GM19193 (cell line): ENCODE data around the gene ESPNL.

ENCODE experiments used
- POLR2A ChIP-seq: IDR thresholded peaks from 4 replicates; pipeline ENCODE4 v1.6.1; 2011; ENCODE audit not compliant: insufficient read depth, insufficient read length; ENCODE audit errors: extremely low read depth

ESPNL gene

DNA sequence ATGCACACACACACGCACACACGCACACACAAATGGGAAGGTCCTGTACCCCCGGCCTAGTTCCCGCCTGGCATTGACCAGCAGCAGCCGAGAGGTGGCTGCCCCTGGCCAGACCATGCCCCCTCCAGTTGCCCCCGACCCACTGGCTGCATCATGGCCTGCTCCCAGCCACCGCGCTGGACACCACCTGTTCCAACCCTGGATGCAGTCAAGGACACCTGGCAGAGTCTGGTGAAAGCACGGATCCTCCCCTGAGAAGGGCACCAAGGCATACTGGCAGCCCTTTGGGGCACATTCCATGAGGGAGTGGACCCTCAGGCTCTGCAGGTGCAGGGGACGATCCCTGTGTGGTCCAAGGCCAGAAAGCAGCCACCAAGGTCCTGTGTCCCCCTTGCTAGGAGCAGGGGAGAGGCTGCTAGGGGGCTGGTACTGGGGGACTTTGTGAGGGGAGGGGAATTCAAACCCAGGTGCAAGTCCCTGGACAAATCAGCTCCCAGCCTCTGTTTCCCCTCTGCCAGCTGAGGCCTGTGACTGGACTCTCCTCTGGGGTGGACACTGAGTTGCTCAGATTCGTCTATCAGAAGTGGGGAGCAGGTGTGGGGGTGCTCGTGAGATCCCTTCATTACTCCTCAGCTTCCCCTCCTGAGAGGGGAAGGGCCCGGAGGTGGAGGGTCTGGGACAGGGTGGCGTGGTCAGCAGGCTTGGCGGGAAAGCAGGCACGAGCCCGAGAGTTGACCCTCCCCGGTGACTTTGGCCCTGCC is 3.5 kb downstream of the ESPNL start:
- TF ChIP-seq POLR2A: no peak

DNA sequence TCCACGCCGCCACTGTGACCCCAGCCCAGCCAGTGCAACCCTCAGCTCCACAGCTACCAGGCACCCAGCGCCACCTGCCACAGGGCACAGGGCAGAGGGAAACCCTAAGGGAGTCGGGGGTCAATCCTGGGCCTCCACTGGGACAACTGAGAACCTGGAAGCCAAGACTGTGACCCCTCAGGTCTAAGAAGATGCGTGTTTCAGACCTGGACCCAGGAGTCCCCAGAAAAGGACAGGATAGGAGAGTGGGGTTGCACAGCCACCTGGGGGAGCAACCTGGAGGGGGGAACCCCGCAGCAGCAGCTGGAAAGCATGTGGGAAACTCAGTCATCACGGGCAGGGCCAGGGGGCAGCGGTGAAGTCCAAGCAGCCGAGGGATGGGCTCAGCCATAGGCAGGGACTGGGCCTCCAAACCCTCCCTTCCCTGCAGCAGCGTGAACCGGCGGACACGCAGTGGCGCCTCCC is 4.1 kb downstream of the ESPNL start:
- no peak for TF ChIP-seq POLR2A

DNA sequence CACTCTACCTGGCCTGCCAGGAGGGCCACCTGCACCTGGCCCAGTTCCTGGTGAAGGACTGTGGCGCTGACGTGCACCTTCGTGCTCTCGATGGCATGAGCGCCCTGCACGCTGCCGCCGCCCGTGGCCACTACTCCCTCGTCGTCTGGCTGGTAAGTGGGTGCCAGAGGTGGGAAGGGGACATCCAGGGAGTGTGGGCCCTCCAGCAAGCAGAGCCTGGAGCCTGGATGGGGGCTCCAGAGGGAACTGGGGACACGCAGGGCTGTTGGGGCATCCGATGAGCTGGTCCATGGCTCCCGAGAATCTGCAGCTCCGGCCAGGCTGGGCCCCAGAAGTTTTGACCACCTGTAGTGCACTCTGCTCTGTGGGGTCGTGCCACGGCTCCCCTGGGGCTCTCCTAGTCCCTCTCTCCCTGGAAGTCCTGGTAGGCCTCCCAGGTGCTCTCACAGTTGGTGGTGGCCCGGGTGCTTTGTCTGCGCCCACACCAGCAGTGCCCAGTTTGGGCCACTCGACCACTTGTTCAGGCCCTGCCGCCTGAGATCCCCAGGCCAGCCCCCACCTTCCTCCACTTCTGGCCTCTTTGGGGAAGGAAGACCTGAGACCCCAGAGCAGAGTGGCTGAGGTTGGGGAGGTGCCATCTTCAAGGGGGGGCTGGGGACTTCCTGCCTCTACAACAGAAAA is 4.7 kb downstream of the ESPNL start:
- TF ChIP-seq POLR2A: no peak

DNA sequence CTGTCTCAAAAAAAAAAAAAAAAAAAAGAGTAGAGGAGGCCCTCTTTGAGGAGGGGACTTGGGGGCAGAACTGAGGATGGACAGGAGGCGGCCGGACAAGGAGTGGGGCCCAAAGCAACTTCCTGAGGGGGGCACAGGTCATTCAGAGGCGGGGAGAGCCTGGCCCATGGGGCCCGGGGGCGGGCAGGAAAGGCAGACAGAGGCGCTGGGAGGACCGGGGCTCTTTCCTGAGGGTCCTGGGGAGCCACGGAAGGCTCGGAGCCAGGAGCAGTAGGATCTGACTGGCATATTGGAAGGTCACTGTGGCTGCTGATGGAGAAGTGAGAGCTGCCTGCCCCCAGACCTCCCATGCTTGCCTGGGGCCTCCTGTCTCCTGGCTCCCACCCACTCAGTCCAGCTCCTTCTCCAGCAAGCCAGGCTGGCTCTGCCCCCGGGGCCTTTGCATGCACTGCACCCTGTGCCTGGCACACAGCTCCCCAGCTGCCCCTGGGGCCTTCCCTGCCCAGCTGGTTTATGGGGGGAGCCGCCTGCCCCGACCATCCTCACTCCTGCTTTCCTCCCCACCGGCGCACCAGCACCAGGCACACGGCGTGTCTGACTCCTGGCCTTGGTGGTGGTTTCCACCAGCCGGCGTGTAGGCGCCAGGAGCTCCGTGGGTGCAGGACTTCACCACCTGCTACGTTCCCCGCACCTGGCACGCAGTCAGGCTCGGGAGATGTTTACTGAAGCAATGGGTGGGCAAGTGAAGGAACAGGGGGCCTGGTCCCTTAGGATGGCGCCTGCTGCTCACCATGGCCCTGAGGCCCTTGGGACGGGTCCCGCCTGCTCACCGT is 5.6 kb downstream of the ESPNL start:
- no peak for TF ChIP-seq POLR2A

DNA sequence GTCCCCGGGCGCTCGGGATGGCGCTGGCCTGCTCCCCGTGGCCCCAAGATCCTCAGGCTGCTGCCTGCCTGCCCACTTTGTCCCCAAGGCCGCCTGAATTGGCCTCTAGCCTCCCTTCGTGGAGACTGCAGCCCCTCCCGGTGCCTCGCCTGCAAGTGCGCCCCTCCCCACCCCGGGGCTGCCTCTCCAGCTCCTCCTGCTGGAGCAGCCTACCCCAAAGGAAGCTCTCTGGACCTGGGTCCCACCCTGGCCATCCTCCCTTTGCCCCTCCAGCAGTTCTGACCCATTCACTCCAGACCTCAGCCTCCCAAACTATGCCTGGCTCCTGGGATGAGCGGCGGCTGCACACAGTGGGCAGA is 6.2 kb downstream of the ESPNL start:
- TF ChIP-seq POLR2A: no peak

DNA sequence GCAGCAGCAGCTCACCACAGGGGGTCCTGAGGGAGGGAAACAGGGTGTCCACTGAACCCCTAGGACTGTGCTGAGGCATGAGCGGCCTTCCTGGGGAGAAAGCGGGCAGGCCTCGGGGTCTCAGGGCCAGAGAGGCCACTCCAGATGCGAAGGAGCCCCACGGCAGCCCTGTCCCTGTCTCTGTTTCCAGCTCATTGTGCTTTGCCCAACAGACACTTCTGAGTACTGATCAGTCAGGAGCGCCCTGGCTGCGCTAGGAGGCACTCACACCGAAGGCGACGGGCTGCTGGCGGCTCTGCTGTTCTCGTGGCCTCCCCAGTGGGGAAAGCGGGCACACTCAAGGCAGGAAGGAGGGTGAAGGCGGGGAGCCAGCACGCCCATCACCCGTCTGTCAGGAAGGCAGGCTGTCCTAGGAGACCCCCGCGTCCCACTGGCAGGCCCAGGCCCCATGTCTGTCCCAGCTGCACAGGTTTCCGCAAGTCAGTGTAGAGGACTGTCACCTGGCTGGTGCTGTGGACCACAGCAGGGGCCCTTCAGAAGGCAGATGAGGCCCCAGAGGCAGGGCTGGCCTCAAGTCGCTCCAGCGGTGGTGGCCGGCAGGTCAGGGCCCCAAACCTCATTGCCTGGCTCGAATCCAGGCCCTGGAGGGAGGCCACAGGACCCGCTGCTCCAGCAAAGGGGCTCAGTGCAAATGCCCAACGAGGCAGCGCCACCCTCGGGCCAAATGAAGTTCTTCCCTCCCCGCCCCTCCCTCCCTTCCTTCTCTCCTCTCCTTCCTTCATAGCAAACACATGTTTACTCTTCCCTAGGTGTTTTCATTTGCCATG is 6.8 kb downstream of the ESPNL start:
- no peak for TF ChIP-seq POLR2A

DNA sequence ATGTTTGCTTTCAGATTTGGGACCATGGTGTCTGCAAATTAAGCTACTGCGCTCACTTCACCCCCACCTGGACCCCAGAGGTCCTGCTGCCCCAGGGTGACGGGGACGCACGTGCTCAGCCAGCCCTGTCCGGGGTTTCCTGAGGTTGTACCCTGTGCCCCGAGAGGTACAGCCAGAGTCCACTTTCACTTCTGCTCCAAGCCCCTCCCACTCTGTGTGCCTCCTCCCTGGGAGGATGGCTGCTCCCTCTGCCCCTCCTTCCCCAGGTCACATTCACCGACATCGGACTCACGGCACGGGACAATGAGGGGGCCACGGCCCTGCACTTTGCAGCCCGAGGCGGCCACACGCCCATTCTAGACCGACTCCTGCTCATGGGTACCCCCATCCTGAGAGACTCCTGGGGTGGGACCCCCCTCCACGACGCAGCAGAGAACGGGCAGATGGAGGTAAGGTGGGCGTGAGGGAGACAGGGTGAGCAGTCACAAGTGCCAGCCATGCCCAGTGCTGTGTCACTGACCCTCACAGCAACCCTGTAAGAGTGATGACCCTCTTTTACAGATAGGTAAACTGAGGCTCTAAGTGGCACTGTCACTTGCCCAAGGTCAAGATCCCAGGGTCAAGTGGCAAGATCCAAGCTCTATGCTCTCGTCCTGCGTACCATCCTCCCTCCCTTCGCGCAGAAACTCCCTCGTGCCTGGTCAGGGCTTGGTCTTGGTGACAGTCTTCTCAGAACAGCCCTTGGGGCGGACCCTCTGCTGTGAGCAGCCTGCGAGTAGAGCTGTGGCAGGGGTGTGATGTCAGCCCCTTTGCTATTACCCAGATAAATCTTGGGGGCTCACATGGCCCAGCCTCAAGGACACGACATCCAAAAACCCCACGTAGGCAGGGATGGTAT is 7.6 kb downstream of the ESPNL start:
- TF ChIP-seq POLR2A: peak; percentile 59

DNA sequence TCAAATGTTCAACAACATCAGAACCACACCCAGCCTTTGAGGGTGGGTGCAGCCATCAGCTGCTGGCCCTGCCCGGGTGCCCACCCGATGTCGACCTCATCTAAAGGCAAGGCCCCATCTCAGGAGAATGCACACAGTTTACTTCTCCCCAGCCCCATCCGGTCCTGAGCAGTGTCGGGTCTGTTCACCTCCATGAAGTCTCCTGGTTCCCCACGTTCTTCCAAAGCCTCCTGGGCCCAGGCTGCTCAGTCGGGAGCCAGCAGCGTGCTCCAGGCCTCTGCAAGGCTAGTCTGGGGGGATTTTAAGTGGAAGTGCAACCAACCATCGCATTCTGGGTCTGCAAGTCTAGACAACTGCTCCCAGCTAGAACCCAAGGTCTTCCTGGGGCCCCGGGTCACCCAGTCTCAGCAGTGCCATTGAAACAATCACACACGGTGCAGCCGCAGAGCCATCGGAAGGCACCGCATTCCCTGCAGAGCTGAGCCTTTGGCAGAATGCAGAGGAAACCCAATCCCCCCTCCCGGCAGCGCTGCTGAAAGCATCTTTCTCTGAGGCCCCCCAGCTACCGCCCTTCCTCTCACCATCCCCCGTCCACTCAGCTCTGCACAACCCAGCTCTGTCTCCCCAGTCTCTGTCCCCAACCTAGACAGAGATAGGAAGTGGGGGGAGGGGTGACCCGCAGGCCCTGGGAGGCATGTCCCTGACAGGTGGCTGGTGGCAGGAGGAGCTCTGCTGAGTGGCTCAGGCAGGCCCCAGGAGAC is 8.5 kb downstream of the ESPNL start:
- peak; percentile 45 for TF ChIP-seq POLR2A

DNA sequence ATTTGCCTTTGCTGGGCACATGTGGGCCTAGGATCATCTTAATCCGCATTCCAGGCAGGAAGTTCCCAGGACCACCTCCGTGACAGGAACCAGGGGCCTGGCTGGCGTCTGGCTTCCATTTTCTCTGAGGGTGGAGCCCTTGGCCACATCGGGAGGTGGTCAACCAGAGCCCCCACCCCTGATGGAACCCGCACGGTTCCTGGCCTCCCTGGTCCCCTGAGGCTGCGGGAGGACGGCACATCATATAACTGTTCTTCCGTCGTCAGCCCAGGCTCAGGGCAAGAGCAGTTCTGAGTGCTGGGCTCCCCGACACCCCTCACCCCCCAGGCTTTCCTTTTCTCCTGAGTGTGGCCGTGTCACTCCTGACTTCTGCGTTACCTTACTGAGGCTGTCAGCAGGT is 13.5 kb downstream of the ESPNL start:
- TF ChIP-seq POLR2A: no peak

DNA sequence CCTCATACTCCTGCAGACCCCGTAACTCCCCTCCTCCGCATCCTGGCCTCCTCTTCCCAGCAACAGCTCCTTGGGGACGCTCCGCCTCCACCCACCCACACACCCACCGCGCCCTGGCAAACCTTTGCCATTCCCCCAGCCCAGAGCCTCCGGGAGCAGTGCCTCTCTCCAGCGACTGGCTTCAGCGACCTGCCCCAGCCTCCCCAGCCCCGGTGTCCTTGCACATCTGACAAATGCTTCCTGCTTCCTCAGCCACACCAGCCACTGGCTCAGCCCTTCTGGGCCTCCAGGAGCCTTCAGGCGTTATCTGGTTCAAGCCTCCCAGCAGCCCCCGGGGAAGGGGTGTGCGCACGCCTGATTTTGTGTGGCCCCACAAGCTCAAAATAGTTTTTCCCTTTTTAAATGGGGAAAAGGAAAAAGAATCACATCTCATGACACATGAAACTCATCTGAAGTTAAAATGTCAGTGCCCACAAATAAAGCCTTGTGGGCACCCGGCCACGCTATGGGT is 14.2 kb downstream of the ESPNL start:
- TF ChIP-seq POLR2A: no peak

DNA sequence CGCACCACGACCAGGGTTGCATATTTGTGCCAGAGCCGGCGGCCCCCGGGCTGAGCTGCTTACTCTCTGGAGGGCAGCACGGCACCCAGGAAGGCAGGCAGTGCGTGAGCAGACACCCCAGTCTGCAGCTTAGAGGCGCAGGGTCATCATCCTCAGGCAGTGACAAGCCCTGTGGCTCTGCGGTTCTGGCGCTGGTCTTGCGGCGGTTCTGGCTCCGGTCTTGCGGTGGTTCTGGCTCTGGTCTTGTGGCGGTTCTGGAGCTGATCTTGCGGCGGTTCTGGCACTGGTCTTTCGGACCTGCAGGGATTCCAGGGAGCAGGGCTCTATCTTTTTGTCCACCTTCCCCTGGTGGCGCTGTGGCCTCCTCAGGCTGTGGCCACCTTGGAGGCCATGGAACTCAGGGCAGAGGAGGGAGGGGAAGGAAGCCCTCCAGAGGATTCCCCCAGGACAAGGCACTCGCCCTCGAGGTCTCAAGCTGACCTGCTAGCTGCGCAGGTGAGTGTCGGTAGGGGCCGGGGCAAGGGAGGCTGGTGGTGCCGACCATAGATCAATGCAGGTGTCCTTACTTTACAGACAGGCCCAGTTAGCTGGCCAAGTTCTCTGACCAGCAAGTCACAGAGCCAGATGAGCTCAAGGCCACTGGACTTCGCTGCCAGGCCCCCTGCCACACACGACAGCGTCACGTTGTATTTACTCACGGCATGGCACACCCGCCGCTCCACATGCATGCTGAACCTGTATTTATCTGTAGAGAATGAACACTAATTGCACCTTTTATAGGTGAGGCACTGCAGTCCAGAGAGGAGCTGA is 14.9 kb downstream of the ESPNL start:
- TF ChIP-seq POLR2A: no peak
